Sigmoid colon (tissue), 7 donors: ENCODE data around the gene CYB561. TPM values are rescaled to one million over a fixed set of nuclear protein-coding genes. Genes with fewer than 3 reads are reported as not detected.

Experiments
- DNase-seq: peaks from one replicate; pipeline ENCODE4 v3.0.0-alpha.2; 2019
- H3K27ac ChIP-seq, 4 donors: fragments of 200-600 bp; sonication (generic); one replicate each; pipeline ENCODE4 v1.5.1; 2016 to 2019; ENCODE audit warnings: mild to moderate bottlenecking in 1 of 4
- H3K27me3 ChIP-seq, 3 donors: fragments of 200-600 bp; sonication (generic); one replicate each; pipeline ENCODE4 v1.5.1; 2019; ENCODE audit warnings: mild to moderate bottlenecking in 1 of 3
- H3K36me3 ChIP-seq, 4 donors: fragments of 200-600 bp; sonication (generic); one replicate each; pipeline ENCODE4 v1.5.1; 2016 to 2019
- H3K4me1 ChIP-seq, 4 donors: fragments of 200-600 bp; sonication (generic); one replicate each; pipeline ENCODE4 v1.5.1; 2017 to 2019
- H3K4me3 ChIP-seq, 4 donors: fragments of 200-600 bp; sonication (generic); one replicate each; pipeline ENCODE4 v1.5.1; 2017 to 2019; ENCODE audit warnings: mild to moderate bottlenecking in 2 of 4, moderate library complexity in 1 of 4
- H3K9me3 ChIP-seq, 4 donors: fragments of 200-600 bp in 3 of 4; sonication (generic) in 3 of 4; one replicate each; pipeline versions ENCODE4 v1.5.1 to v1.6.1; 2013 to 2019
- CTCF ChIP-seq, 4 experiments: fragments of 450-650 bp in 3 of 4; fragments of 200-600 bp in 1 of 4; IDR thresholded peaks; one replicate each; pipeline ENCODE4 v1.5.1; 2016 to 2019; ENCODE audit warnings: antibody characterized with exemption in 4 of 4, mild to moderate bottlenecking in 3 of 4, moderate library complexity in 2 of 4
- EP300 ChIP-seq, 4 donors: sonication (generic); formaldehyde crosslinking; IDR thresholded peaks; one replicate each; pipeline ENCODE4 v1.6.1; 2017; ENCODE audit warnings: antibody characterized with exemption in 4 of 4
- POLR2A ChIP-seq, 2 donors: fragments of 450-650 bp; IDR thresholded peaks; one replicate each; pipeline ENCODE4 v1.6.1; 2016; ENCODE audit warnings: antibody characterized with exemption in 2 of 2, mild to moderate bottlenecking in 2 of 2, moderate library complexity in 2 of 2
- POLR2AphosphoS5 ChIP-seq, 4 donors: sonication (generic); formaldehyde crosslinking; IDR thresholded peaks; one replicate each; pipeline ENCODE4 v1.6.1; 2017; ENCODE audit warnings: antibody characterized with exemption in 4 of 4
- WGBS, 2 donors: extraction: QIAGEN DNeasy Blood & Tissue Kit; methylation state at CpG; one replicate each; pipeline ENCODE4 v1.1.7; 2013; 5-methylcytosine and 5-hydroxymethylcytosine counted together
- intact Hi-C: fragments of 100-400 bp; cut with DNase I; formaldehyde crosslinking; loops from one replicate; pipeline ENCODE4 v1.15.1; 2023
- polyA plus RNA-seq, 3 donors: library from polyadenylated mRNA; stranded (reverse); fragments of 200-250 nt; gene quantifications; one replicate each; pipeline ENCODE4 v1.2.3, GENCODE V29; 2013
- total RNA-seq, 4 donors: library from RNA; depleted of rRNA; stranded (reverse); fragments of >200 nt; gene quantifications; one replicate each; pipeline ENCODE4 v1.1.0, GENCODE V29; 2016
- donor health status: healthy with polysubstance abuse.
- donor health status: Bipolar disorder and iron deficiency.
- donor health status: healthy.

Gene CYB561
- total and polyA plus RNA-seq, 7 donors = 6.3 to 59.2 (median 10.3) TPM

- no peaks in the 10 kb centered on the region for H3K9me3 ChIP-seq
- intact Hi-C loops = loop anchor here (5.0 kb wide), 1 partner anchor 50 kb away; the partner anchor contains the start of gene ACE
- no peak for TF ChIP-seq CTCF (IDR thresholded peaks at IDR 0.05)
- TF ChIP-seq POLR2A (IDR thresholded peaks at IDR 0.05) = no peak
- no peak for TF ChIP-seq POLR2AphosphoS5 (IDR thresholded peaks at IDR 0.05)
- TF ChIP-seq EP300 (IDR thresholded peaks at IDR 0.05) = no peak
- WGBS, 2 donors = 69 to 74% methylated on average over 2 of the region's 2 CpGs
- no peak overlapping the region for H3K4me3 ChIP-seq
- no peak overlapping the region for H3K27ac ChIP-seq
- no peaks in the 10 kb centered on the region for H3K4me1 ChIP-seq
- H3K36me3 ChIP-seq = no peaks in the 10 kb centered on the region
- DNase-seq = no peak
- no peaks in the 10 kb centered on the region for H3K27me3 ChIP-seq
These were observed 19.2 kb downstream of the CYB561 start for GRCh38 chr17:63426917-63427308.

DNA sequence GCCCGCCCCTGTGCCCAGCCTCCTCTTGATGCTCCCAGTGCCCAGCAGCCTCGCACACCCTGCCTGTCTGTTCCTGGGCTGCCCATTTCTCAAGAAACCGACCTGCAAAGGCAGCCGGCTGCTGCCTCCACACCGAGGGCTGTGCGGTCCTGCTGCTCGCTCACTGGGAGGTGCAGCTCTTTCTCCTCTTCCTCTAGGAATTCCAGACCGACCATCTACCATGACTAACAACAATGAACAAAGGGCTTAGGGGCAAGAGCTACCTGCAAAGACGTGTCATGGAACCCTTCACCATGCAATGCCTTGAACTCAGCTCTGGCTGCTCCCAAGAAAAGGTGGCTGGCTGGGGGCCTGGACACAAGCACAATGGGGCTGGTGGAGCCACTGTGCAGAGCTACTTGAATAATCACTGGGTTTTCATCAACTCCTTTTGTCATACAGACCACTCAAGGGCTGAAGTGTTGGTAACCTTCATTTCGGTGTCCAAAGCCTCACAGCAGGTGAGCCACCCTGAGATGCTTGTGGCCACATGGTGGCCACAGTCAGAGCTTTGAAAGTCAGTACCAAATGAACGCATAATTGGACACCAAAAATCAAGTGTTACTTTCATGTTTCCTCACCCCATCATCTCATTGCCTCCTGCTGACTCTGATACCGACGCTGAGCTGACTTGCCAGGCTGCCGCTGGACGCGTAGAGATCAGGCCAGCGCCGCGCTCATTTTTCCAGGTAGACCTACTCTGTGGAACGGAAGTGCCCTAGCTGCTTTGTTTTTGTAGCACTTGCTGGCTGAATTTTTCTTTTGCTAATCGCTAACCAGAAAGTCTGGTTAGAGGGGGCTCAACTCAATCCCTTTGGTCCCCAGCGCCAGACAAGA is 19.8 kb downstream of the CYB561 start:
- peak; percentile 42 for DNase-seq
- TF ChIP-seq POLR2AphosphoS5 (IDR thresholded peaks at IDR 0.05) (no peak), POLR2A (IDR thresholded peaks at IDR 0.05) (no peak), EP300 (IDR thresholded peaks at IDR 0.05) (no peak), CTCF (IDR thresholded peaks at IDR 0.05) (no peak)
- Histone ChIP-seq H3K9me3 (no peaks in the 10 kb centered on the region), H3K4me1 (no peaks in the 10 kb centered on the region), H3K27ac (no peak overlapping the region), H3K27me3 (no peaks in the 10 kb centered on the region), H3K4me3 (no peak overlapping the region), H3K36me3 (no peaks in the 10 kb centered on the region)
- WGBS, 2 donors = 90 to 92% methylated on average over 22 of the region's 22 CpGs
- intact Hi-C loops = loop anchor here (5.0 kb wide), 1 partner anchor 51 kb away; the partner anchor contains the start of gene ACE

DNA sequence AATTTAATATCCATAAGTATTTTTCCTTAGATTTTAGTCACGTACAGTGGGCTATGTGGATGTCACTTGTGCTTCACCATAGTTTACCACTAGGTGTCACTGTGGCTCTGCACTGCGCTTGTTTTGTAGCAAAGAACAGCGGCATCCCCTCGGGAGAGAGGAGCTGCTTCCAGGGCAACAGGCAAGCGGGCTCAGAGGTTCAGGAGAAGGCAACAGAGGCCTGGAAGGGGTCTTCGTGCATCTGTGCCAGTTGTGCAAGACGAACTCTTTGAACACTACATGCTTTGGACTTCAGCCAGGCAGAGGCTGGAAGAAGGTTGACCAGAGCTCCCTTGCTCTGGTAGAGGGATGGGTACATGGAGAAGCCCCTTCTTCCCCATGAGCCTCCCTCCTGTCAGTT is 20.6 kb downstream of the CYB561 start:
- 1 to 2% methylated on average over 7 of the region's 7 CpGs for WGBS, 2 donors
- Histone ChIP-seq H3K9me3 (no peaks in the 10 kb centered on the region), H3K4me1 (no peaks in the 10 kb centered on the region), H3K27me3 (no peaks in the 10 kb centered on the region), H3K36me3 (no peaks in the 10 kb centered on the region), H3K27ac (no peak overlapping the region), H3K4me3 (no peak overlapping the region)
- peak; percentile 88 for DNase-seq
- intact Hi-C loops = loop anchor here (1.0 to 5.0 kb wide), 2 partner anchors 52 to 187 kb away; partner anchors contain the start of gene ACE
- no peak for TF ChIP-seq POLR2AphosphoS5 (IDR thresholded peaks at IDR 0.05)
- TF ChIP-seq CTCF (IDR thresholded peaks at IDR 0.05) = peak; percentile 75 to 92 (median 91)

GRCh38 chr17:63423963-63424362 is 22.1 kb downstream of the CYB561 start:
- H3K9me3 ChIP-seq = no peaks in the 10 kb centered on the region
- no peaks in the 10 kb centered on the region for H3K4me1 ChIP-seq
- no peak for DNase-seq
- 95% methylated on average over 7 of the region's 7 CpGs for WGBS, 2 donors
- no peak overlapping the region for H3K4me3 ChIP-seq
- H3K27ac ChIP-seq = no peak overlapping the region
- H3K27me3 ChIP-seq = no peaks in the 10 kb centered on the region
- H3K36me3 ChIP-seq = peaks cover 0 to 14% (median 0%) of the 10 kb centered on the region in 4 donors
- intact Hi-C loops = no loop called here
- no peak for TF ChIP-seq CTCF (IDR thresholded peaks at IDR 0.05)
- no peak for TF ChIP-seq POLR2A (IDR thresholded peaks at IDR 0.05)
- no peak for TF ChIP-seq POLR2AphosphoS5 (IDR thresholded peaks at IDR 0.05)
- TF ChIP-seq EP300 (IDR thresholded peaks at IDR 0.05) = no peak
